ENCODE measurements around the gene NME3. TPM values are rescaled to one million over a fixed set of nuclear protein-coding genes. Genes with fewer than 3 reads are reported as not detected.
"Not testable (repeated sequence)": the region's sequence is repeated elsewhere in the genome, so short reads cannot be mapped to it uniquely, and the experiment has no call there.

The NME3 gene
- total and polyA plus RNA-seq, 12 donors: 0.95 to 1,073 (median 181) TPM

- H3K36me3 ChIP-seq (replicated peaks in 1 of 2): peaks cover 0 to 42% of the 10 kb centered on the region in 2 donors
- no peaks in the 10 kb centered on the region for H3K9me3 ChIP-seq (replicated peaks in 1 of 3)
- TF ChIP-seq CTCF (IDR thresholded peaks at IDR 0.05): no peak
- TF ChIP-seq POLR2A (IDR thresholded peaks at IDR 0.05): no peak
- no peaks in the 10 kb centered on the region for H3K27me3 ChIP-seq
- H3K27ac ChIP-seq: no peak overlapping the region
- DNase-seq: no peak
- no peaks in the 10 kb centered on the region for H3K4me1 ChIP-seq (replicated peaks in 1 of 2)
- no peak overlapping the region for H3K4me3 ChIP-seq
- 74 to 84% (median 80%) methylated on average over 7 to 18 of the region's 18 CpGs for WGBS, 4 donors
- intact Hi-C loops (cut with DNase I): no loop called here
Observed at GRCh38 chr16:1808691-1809090, 37.3 kb upstream of the NME3 start.

- 88 to 94% (median 91%) methylated on average over 8 to 10 of the region's 10 CpGs for WGBS, 4 donors
- H3K4me1 ChIP-seq (replicated peaks in 1 of 2): no peaks in the 10 kb centered on the region
- peaks cover 0 to 36% of the 10 kb centered on the region in 2 donors for H3K36me3 ChIP-seq (replicated peaks in 1 of 2)
- H3K27ac ChIP-seq: no peak overlapping the region
- no peak overlapping the region for H3K4me3 ChIP-seq
- no peak for DNase-seq
- intact Hi-C loops (cut with DNase I): no loop called here
- TF ChIP-seq CTCF (IDR thresholded peaks at IDR 0.05) (no peak), POLR2A (IDR thresholded peaks at IDR 0.05) (no peak)
- H3K9me3 ChIP-seq (replicated peaks in 1 of 3): no peaks in the 10 kb centered on the region
- no peaks in the 10 kb centered on the region for H3K27me3 ChIP-seq
Observed at GRCh38 chr16:1807626-1808025, 36.3 kb upstream of the NME3 start.

GRCh38 chr16:1800701-1801100, 29.4 kb upstream of the NME3 start:
- TF ChIP-seq CTCF (IDR thresholded peaks at IDR 0.05): no peak
- TF ChIP-seq POLR2A (IDR thresholded peaks at IDR 0.05): no peak
- Histone ChIP-seq H3K9me3 (replicated peaks in 1 of 3) (no peaks in the 10 kb centered on the region), H3K27me3 (no peaks in the 10 kb centered on the region), H3K4me1 (replicated peaks in 1 of 2) (no peaks in the 10 kb centered on the region), H3K27ac (no peak overlapping the region), H3K36me3 (replicated peaks in 1 of 2) (no peaks in the 10 kb centered on the region), H3K4me3 (no peak overlapping the region)
- DNase-seq: no peak
- WGBS, 4 donors: 81 to 88% (median 85%) methylated on average over 10 of the region's 10 CpGs
- intact Hi-C loops (cut with DNase I): no loop called here

- H3K4me3 ChIP-seq; H3K9me3 ChIP-seq (replicated peaks in 1 of 3); H3K27me3 ChIP-seq; DNase-seq; H3K36me3 ChIP-seq (replicated peaks in 1 of 2); H3K4me1 ChIP-seq (replicated peaks in 1 of 2); intact Hi-C loops (cut with DNase I); H3K27ac ChIP-seq: not testable (repeated sequence)
- 68 to 95% (median 88%) methylated on average over 2 to 5 of the region's 5 CpGs for WGBS, 4 donors
Observed at GRCh38 chr16:1799263-1799662, 27.9 kb upstream of the NME3 start.

- intact Hi-C loops (cut with DNase I): no loop called here
- Histone ChIP-seq H3K4me3 (no peak overlapping the region), H3K27me3 (no peaks in the 10 kb centered on the region), H3K36me3 (replicated peaks in 1 of 2) (no peaks in the 10 kb centered on the region), H3K4me1 (replicated peaks in 1 of 2) (no peaks in the 10 kb centered on the region), H3K9me3 (replicated peaks in 1 of 3) (no peaks in the 10 kb centered on the region), H3K27ac (no peak overlapping the region)
- DNase-seq: no peak
- WGBS, 4 donors: 76 to 83% (median 78%) methylated on average over 21 to 32 of the region's 32 CpGs
- no peak for TF ChIP-seq CTCF (IDR thresholded peaks at IDR 0.05)
- no peak for TF ChIP-seq POLR2A (IDR thresholded peaks at IDR 0.05)
Observed at GRCh38 chr16:1794908-1795666, 23.7 kb upstream of the NME3 start.
